HCT116 (cell line): Measurements from ENCODE around the gene ATF1. TPM values are rescaled to one million over a fixed set of nuclear protein-coding genes. Genes with fewer than 3 reads are reported as not detected.

Experiments
- ATAC-seq: fragments of 200-7000 bp; cut with Tn5 transposase; 2 replicates; pipeline ENCODE4 v1.9.1; 2020; ENCODE audit warnings: mild to moderate bottlenecking, moderate library complexity
- BruUV-seq: library from RNA; stranded (reverse); fragments of 400-500 nt; replicated peaks from 2 replicates; lab custom pipeline; 2021; lab: Mats Ljungman, UMichigan
- CTCF ChIA-PET: fragments of 300-600 bp; sonication (Branson Sonifier 250); formaldehyde crosslinking; loops from one replicate; lab custom pipeline; 2021; ENCODE audit warnings: antibody characterized with exemption; lab: Charles Lee
- POLR2A ChIA-PET: fragments of 300-600, 350-600 bp; sonication (Branson Sonifier 250); formaldehyde crosslinking; loops from one replicate; lab custom pipeline; 2021; ENCODE audit warnings: antibody characterized with exemption; lab: Charles Lee
- RAD21 ChIA-PET, 2 experiments: fragments of 300-600 bp; sonication (Branson Sonifier 250); formaldehyde crosslinking; loops; one replicate each; lab custom pipeline; 2023; ENCODE audit warnings: low total read pairs in 2 of 2; ENCODE audit not compliant: uncharacterized antibody in 2 of 2, unreplicated experiment in 2 of 2, low non-redundant PET in 1 of 2; lab: Charles Lee
- DNase-seq: peaks from one replicate; pipeline ENCODE4 v3.0.0-alpha.2; 2010; ENCODE audit warnings: low read depth, low spot score
- H2AFZ ChIP-seq: fragments of 200-600 bp; shearing (Covaris generic), sonication (generic); 2 replicates; pipeline ENCODE4 v1.6.1; 2017; ENCODE audit warnings: low read depth, mixed run types, mixed read lengths, antibody characterized with exemption, low read length; ENCODE audit not compliant: poor library complexity, severe bottlenecking
- H3K27ac ChIP-seq: 2 replicates; pipeline ENCODE4 v1.5.1; 2012; ENCODE audit warnings: low read depth, low read length
- H3K27me3 ChIP-seq: fragments of 200-600 bp; sonication (generic); 2 replicates; pipeline ENCODE4 v1.6.1; 2016; ENCODE audit warnings: mixed run types, low read length, mixed read lengths; ENCODE audit not compliant: insufficient read depth
- H3K36me3 ChIP-seq, 2 experiments: fragments of 200-500 bp in 1 of 2; fragments of 200-600 bp in 1 of 2; sonication (Bioruptor generic) in 1 of 2; sonication (generic) in 1 of 2; 2 replicates each; pipeline versions ENCODE4 v1.5.1 to v1.6.1; 2014 to 2016; ENCODE audit warnings: low read length in 2 of 2, inconsistent platforms in 1 of 2, mixed read lengths in 1 of 2, mixed run types in 1 of 2; ENCODE audit not compliant: insufficient read depth in 2 of 2, control insufficient read depth in 1 of 2
- H3K4me1 ChIP-seq, 2 experiments: fragments of 200-600 bp in 1 of 2; sonication (generic) in 1 of 2; 2 replicates each; pipeline versions ENCODE4 v1.5.1 to v1.6.1; 2012 to 2017; ENCODE audit warnings: low read length in 2 of 2, inconsistent platforms in 1 of 2, mild to moderate bottlenecking in 1 of 2, mixed read lengths in 1 of 2, mixed run types in 1 of 2, moderate library complexity in 1 of 2; ENCODE audit not compliant: insufficient read depth in 2 of 2, control insufficient read depth in 1 of 2
- H3K4me2 ChIP-seq: fragments of 200-600 bp; sonication (generic); 2 replicates; pipeline ENCODE4 v1.6.1; 2017; ENCODE audit warnings: mixed run types, low read length, mixed read lengths
- H3K4me3 ChIP-seq, 2 experiments: fragments of 200-600 bp in 1 of 2; sonication (generic) in 1 of 2; replicated peaks in 1 of 2; 2 replicates each; pipeline ENCODE4 v1.5.1; 2011 to 2016; ENCODE audit warnings: low read length in 2 of 2, control low read depth in 1 of 2, low read depth in 1 of 2, mild to moderate bottlenecking in 1 of 2, mixed read lengths in 1 of 2, mixed run types in 1 of 2
- H3K79me2 ChIP-seq: fragments of 200-600 bp; sonication (generic); 2 replicates; pipeline ENCODE4 v1.6.1; 2017; ENCODE audit warnings: mild to moderate bottlenecking, mixed run types, low read length, moderate library complexity, mixed read lengths; ENCODE audit not compliant: insufficient read depth
- H3K9ac ChIP-seq: fragments of 200-600 bp; sonication (generic); 2 replicates; pipeline ENCODE4 v1.6.1; 2016; ENCODE audit warnings: low read length, mixed read lengths
- H3K9me2 ChIP-seq: fragments of 200-600 bp; sonication (generic), shearing (Covaris generic); 2 replicates; pipeline ENCODE4 v1.6.1; 2017; ENCODE audit warnings: mixed run types, mild to moderate bottlenecking, moderate library complexity; ENCODE audit not compliant: insufficient read depth
- H3K9me3 ChIP-seq, 2 experiments: fragments of 200-500 bp in 1 of 2; fragments of 200-600 bp in 1 of 2; sonication (Bioruptor generic) in 1 of 2; sonication (generic) in 1 of 2; 2 replicates each; pipeline ENCODE4 v1.6.1; 2014 to 2017; ENCODE audit warnings: low read length in 2 of 2, mixed read lengths in 2 of 2, inconsistent platforms in 1 of 2, low read depth in 1 of 2, mild to moderate bottlenecking in 1 of 2, mixed run types in 1 of 2, moderate library complexity in 1 of 2; ENCODE audit not compliant: control insufficient read depth in 1 of 2, insufficient read depth in 1 of 2
- H4K20me1 ChIP-seq: fragments of 200-600 bp; sonication (generic), shearing (Covaris generic); 2 replicates; pipeline ENCODE4 v1.6.1; 2017; ENCODE audit warnings: mixed run types, mild to moderate bottlenecking, moderate library complexity; ENCODE audit not compliant: insufficient read depth
- CBX3 ChIP-seq: IDR thresholded peaks from 2 replicates; pipeline ENCODE4 v1.6.1; 2012; ENCODE audit warnings: low read depth
- CEBPB ChIP-seq: IDR thresholded peaks from 2 replicates; pipeline ENCODE4 v1.6.1; 2012; ENCODE audit warnings: low read depth
- EGR1 ChIP-seq: IDR thresholded peaks from 2 replicates; pipeline ENCODE4 v1.6.1; 2012; ENCODE audit warnings: low read depth
- ELF1 ChIP-seq: IDR thresholded peaks from 2 replicates; pipeline ENCODE4 v1.6.1; 2012; ENCODE audit warnings: low read depth, borderline replicate concordance
- EZH2 ChIP-seq: fragments of 200-600 bp; sonication (generic); IDR thresholded peaks from 2 replicates; pipeline ENCODE4 v1.6.1; 2017; ENCODE audit warnings: antibody characterized with exemption, mixed run types
- EZH2phosphoT487 ChIP-seq: fragments of 200-600 bp; IDR thresholded peaks from 2 replicates; pipeline ENCODE4 v1.6.1; 2018; ENCODE audit warnings: antibody characterized with exemption, borderline replicate concordance
- FOSL1 ChIP-seq: IDR thresholded peaks from 2 replicates; pipeline ENCODE4 v1.6.1; 2012; ENCODE audit warnings: low read depth
- JUND ChIP-seq: IDR thresholded peaks from 2 replicates; pipeline ENCODE4 v1.6.1; 2012
- POLR2A ChIP-seq: IDR thresholded peaks from 2 replicates; pipeline ENCODE4 v1.7.0; 2011; ENCODE audit warnings: borderline replicate concordance; ENCODE audit not compliant: insufficient read depth, insufficient read length; ENCODE audit errors: extremely low read depth
- RAD21 ChIP-seq: IDR thresholded peaks from 2 replicates; pipeline ENCODE4 v1.6.1; 2012; ENCODE audit warnings: low read depth, mild to moderate bottlenecking
- SIN3A ChIP-seq: IDR thresholded peaks from 2 replicates; pipeline ENCODE4 v1.6.1; 2012; ENCODE audit warnings: low read depth
- SP1 ChIP-seq: IDR thresholded peaks from 2 replicates; pipeline ENCODE4 v1.6.1; 2012; ENCODE audit warnings: low read depth
- ZFX ChIP-seq: fragments of 450-650 bp; IDR thresholded peaks from 2 replicates; pipeline ENCODE4 v1.6.1; 2017
- ZNF274 ChIP-seq: fragments of 200-500 bp; sonication (Bioruptor generic); IDR thresholded peaks from 2 replicates; pipeline ENCODE4 v1.6.1; 2014; ENCODE audit warnings: mild to moderate bottlenecking, low read depth, low read length, inconsistent platforms
- intact Hi-C: fragments of 100-400 bp; cut with micrococcal nuclease; formaldehyde crosslinking; loops from 2 replicates; pipeline ENCODE4 v1.10.0; 2022
- total RNA-seq: library from RNA; stranded (reverse); gene quantifications from one replicate; pipeline ENCODE4 v1.2.1, GENCODE V29; 2021; ENCODE audit not compliant: unreplicated experiment
- TF ChIP-seq, protein P1 (sequence below): IDR thresholded peaks from 2 replicates; pipeline ENCODE4 v1.6.1; 2012
- TF ChIP-seq, protein P2 (sequence below), 3 experiments: fragments of 200-600 bp in 1 of 3; sonication (generic) in 1 of 3; IDR thresholded peaks in 2 of 3; conservative IDR thresholded peaks in 1 of 3; 2 replicates each; pipeline ENCODE4 v1.5.1; 2012 to 2017; ENCODE audit warnings: low read depth in 2 of 3, low read length in 2 of 3, antibody characterized with exemption in 1 of 3, borderline replicate concordance in 1 of 3, control low read depth in 1 of 3, mild to moderate bottlenecking in 1 of 3, mixed read lengths in 1 of 3, mixed run types in 1 of 3, moderate library complexity in 1 of 3; ENCODE audit not compliant: insufficient read depth in 1 of 3
- TF ChIP-seq, protein P3 (sequence below): IDR thresholded peaks from 2 replicates; pipeline ENCODE4 v1.6.1; 2011; ENCODE audit warnings: mild to moderate bottlenecking, low read length, moderate library complexity; ENCODE audit not compliant: insufficient replicate concordance; ENCODE audit errors: extremely low read depth

Gene ATF1
- total RNA-seq, 1 experiment from 2014 or later = 48.8 TPM

DNA sequence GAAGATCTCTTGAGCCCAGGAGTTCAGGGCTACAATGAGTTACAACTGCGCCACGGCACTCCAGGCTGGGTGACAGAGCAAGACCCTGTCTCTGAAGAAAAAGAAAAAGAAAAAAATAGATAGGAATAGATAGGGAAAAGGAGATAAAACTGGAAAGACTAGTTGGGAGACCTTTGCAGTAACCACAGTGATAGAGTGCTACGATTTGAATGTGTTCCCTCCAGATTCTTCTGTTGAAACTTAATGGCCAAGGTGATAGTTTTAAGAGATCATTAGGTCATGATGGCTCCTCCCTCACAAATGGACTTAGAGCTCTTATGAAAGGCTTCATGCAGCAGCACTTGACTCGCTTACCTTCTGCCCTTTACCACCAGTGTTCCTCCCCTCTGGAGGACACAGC, 13.5 kb upstream of the ATF1 start:
- H3K79me2 ChIP-seq = no peaks in the 10 kb centered on the region
- no peak for DNase-seq
- intact Hi-C loops = no loop called here
- no peak for ATAC-seq
- TF ChIP-seq SP1 (no peak), EGR1 (no peak), EZH2phosphoT487 (no peak), POLR2A (no peak), ZNF274 (no peak), ZFX (no peak), CBX3 (no peak), RAD21 (no peak), FOSL1 (no peak), ELF1 (no peak), EZH2 (no peak), CEBPB (no peak), JUND (no peak), SIN3A (no peak)
- TF ChIP-seq, protein P1, sequence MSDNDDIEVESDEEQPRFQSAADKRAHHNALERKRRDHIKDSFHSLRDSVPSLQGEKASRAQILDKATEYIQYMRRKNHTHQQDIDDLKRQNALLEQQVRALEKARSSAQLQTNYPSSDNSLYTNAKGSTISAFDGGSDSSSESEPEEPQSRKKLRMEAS = no peak
- TF ChIP-seq, protein P2, sequence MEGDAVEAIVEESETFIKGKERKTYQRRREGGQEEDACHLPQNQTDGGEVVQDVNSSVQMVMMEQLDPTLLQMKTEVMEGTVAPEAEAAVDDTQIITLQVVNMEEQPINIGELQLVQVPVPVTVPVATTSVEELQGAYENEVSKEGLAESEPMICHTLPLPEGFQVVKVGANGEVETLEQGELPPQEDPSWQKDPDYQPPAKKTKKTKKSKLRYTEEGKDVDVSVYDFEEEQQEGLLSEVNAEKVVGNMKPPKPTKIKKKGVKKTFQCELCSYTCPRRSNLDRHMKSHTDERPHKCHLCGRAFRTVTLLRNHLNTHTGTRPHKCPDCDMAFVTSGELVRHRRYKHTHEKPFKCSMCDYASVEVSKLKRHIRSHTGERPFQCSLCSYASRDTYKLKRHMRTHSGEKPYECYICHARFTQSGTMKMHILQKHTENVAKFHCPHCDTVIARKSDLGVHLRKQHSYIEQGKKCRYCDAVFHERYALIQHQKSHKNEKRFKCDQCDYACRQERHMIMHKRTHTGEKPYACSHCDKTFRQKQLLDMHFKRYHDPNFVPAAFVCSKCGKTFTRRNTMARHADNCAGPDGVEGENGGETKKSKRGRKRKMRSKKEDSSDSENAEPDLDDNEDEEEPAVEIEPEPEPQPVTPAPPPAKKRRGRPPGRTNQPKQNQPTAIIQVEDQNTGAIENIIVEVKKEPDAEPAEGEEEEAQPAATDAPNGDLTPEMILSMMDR (IDR thresholded peaks at IDR 0.05 in 2 of 3, conservative IDR thresholded peaks at IDR 0.05 in 1 of 3; ENCODE audit: borderline replicate concordance in 1 of 3, insufficient read depth in 1 of 3, low read depth in 2 of 3, low read length in 2 of 3) = no peak
- TF ChIP-seq, protein P3, sequence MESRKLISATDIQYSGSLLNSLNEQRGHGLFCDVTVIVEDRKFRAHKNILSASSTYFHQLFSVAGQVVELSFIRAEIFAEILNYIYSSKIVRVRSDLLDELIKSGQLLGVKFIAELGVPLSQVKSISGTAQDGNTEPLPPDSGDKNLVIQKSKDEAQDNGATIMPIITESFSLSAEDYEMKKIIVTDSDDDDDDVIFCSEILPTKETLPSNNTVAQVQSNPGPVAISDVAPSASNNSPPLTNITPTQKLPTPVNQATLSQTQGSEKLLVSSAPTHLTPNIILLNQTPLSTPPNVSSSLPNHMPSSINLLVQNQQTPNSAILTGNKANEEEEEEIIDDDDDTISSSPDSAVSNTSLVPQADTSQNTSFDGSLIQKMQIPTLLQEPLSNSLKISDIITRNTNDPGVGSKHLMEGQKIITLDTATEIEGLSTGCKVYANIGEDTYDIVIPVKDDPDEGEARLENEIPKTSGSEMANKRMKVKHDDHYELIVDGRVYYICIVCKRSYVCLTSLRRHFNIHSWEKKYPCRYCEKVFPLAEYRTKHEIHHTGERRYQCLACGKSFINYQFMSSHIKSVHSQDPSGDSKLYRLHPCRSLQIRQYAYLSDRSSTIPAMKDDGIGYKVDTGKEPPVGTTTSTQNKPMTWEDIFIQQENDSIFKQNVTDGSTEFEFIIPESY = no peak
- no peaks in the 10 kb centered on the region for H4K20me1 ChIP-seq
- CTCF ChIA-PET = no interaction called here
- H3K27me3 ChIP-seq = no peaks in the 10 kb centered on the region
- no peak overlapping the region for H3K9ac ChIP-seq
- H3K9me2 ChIP-seq = no peaks in the 10 kb centered on the region
- peaks cover 0 to 3% of the 10 kb centered on the region in 2 experiments; a peak in 2 of 4 replicates for H3K36me3 ChIP-seq
- BruUV-seq = no TSS peak
- RAD21 ChIA-PET = no interaction called here
- H2AFZ ChIP-seq = no peak overlapping the region
- H3K4me3 ChIP-seq = no peak overlapping the region
- no peaks in the 10 kb centered on the region for H3K4me1 ChIP-seq
- H3K4me2 ChIP-seq = no peak overlapping the region
- POLR2A ChIA-PET = no interaction called here
- H3K9me3 ChIP-seq = no peaks in the 10 kb centered on the region
- H3K27ac ChIP-seq = no peak overlapping the region
